Measurements from ENCODE around the gene CTDSP1. TPM values are rescaled to one million over a fixed set of nuclear protein-coding genes. Genes with fewer than 3 reads are reported as not detected.

CTDSP1 gene
- total and polyA plus RNA-seq, 2 donors (not counting 1 experiment from before 2014, with no cell fraction given) = 99.8 to 207 TPM

GRCh38 chr2:218357236-218358177, 42.2 kb upstream of the CTDSP1 start:
- WGBS (ENCODE audit: insufficient coverage) = 86% methylated on average over 16 of the region's 17 CpGs
- Histone ChIP-seq H3K79me2 (ENCODE audit: control insufficient read depth, insufficient read depth, low read length) (no peaks in the 10 kb centered on the region), H3K9ac (ENCODE audit: low read length) (no peak overlapping the region), H3K27ac (ENCODE audit: low read length in 2 of 2) (no peak overlapping the region), H3K4me1 (ENCODE audit: control insufficient read depth in 2 of 2, insufficient read depth in 2 of 2, low read length in 2 of 2) (peaks cover 0 to 7% of the 10 kb centered on the region in 2 donors), H2AFZ (ENCODE audit: insufficient read depth, low read depth, low read length, poor library complexity, severe bottlenecking) (no peak overlapping the region), H3K9me3 (ENCODE audit: control extremely low read depth in 1 of 3, control insufficient read depth in 2 of 3, insufficient read depth in 1 of 3, low read length in 2 of 3) (peaks cover 0 to 2% (median 0%) of the 10 kb centered on the region in 3 donors), H3K4me2 (replicated peaks; ENCODE audit: low read depth, low read length, poor library complexity, severe bottlenecking) (no peak overlapping the region), H3K36me3 (replicated peaks in 1 of 2; ENCODE audit: control extremely low read depth in 1 of 2, control insufficient read depth in 1 of 2, extremely low read depth in 1 of 2, insufficient read depth in 2 of 2, low read length in 1 of 2) (no peaks in the 10 kb centered on the region), H3K4me3 (ENCODE audit: control extremely low read depth in 1 of 5, extremely low read depth in 1 of 5, insufficient read depth in 1 of 5, low read depth in 2 of 5, low read length in 4 of 5) (no peak overlapping the region), H4K20me1 (ENCODE audit: control insufficient read depth, insufficient read depth, low read length, poor library complexity, severe bottlenecking) (no peaks in the 10 kb centered on the region), H3K27me3 (replicated peaks in 1 of 4; ENCODE audit: control extremely low read depth in 1 of 4, control insufficient read depth in 3 of 4, insufficient read depth in 4 of 4, low read length in 3 of 4) (no peaks in the 10 kb centered on the region)
- intact Hi-C loops (cut with micrococcal nuclease) = loop anchor here (2.0 to 5.0 kb wide), 3 partner anchors 35 to 65 kb away; partner anchors contain the start of genes CTDSP1 and TMBIM1
- ChIA-PET CTCF (interaction anchor here (0.6 to 7.1 kb wide), 33 partner anchors 8 to 172 kb away, joined by 3 to 139 read pairs (median 6); partner anchors contain the start of genes AAMP, CTDSP1, PNKD and SLC11A1), POLR2A (interaction anchor here (0.5 to 2.2 kb wide), 5 partner anchors 42 to 85 kb away, joined by 3 to 11 read pairs (median 3); partner anchors contain the start of gene CTDSP1)
- H3K4me3 Mint-ChIP-seq = no peak overlapping the region
- no peak overlapping the region for H3K27ac Mint-ChIP-seq
- no peak for DNase-seq
- H3K4me1 Mint-ChIP-seq = peaks cover 4% of the 10 kb centered on the region
- H3K9me3 Mint-ChIP-seq (ENCODE audit: insufficient read depth) = no peaks in the 10 kb centered on the region
- no peaks in the 10 kb centered on the region for H3K27me3 Mint-ChIP-seq
- ATAC-seq (ENCODE audit: low read depth) = no peak
- no peak for TF ChIP-seq CTCF (IDR thresholded peaks at IDR 0.05)
- TF ChIP-seq EZH2 (IDR thresholded peaks at IDR 0.05; ENCODE audit: borderline replicate concordance, insufficient read depth, low read depth, low read length, poor library complexity, severe bottlenecking) = no peak

All from B cell (primary cell).